Subcutaneous abdominal adipose tissue (tissue), 5 donors: ENCODE results near the gene DIAPH3.

ENCODE experiments used
- H3K27ac ChIP-seq: one replicate; pipeline ENCODE4 v1.7.0; 2013; ENCODE audit warnings: low read depth, mild to moderate bottlenecking, inconsistent platforms, low read length, moderate library complexity
- H3K27me3 ChIP-seq, 5 donors: one replicate each; pipeline ENCODE4 v1.7.0; 2013; ENCODE audit warnings: low read length in 5 of 5, inconsistent platforms in 1 of 5; ENCODE audit not compliant: control insufficient read depth in 5 of 5, insufficient read depth in 4 of 5
- H3K36me3 ChIP-seq, 5 donors: one replicate each; pipeline ENCODE4 v1.7.0; 2013; ENCODE audit warnings: low read length in 5 of 5; ENCODE audit not compliant: control insufficient read depth in 5 of 5, insufficient read depth in 5 of 5
- H3K4me1 ChIP-seq, 5 donors: one replicate each; pipeline ENCODE4 v1.7.0; 2013; ENCODE audit warnings: low read length in 5 of 5, mild to moderate bottlenecking in 3 of 5, moderate library complexity in 1 of 5; ENCODE audit not compliant: control insufficient read depth in 5 of 5, insufficient read depth in 5 of 5
- H3K4me3 ChIP-seq, 5 donors: one replicate each; pipeline ENCODE4 v1.7.0; 2013; ENCODE audit warnings: low read length in 5 of 5, low read depth in 1 of 5
- H3K9ac ChIP-seq, 5 donors: one replicate each; pipeline ENCODE4 v1.7.0; 2013; ENCODE audit warnings: low read length in 5 of 5, mild to moderate bottlenecking in 4 of 5, moderate library complexity in 3 of 5
- H3K9me3 ChIP-seq, 5 donors: one replicate each; pipeline ENCODE4 v1.7.0; 2013; ENCODE audit warnings: low read length in 5 of 5; ENCODE audit not compliant: control insufficient read depth in 5 of 5
- donor health status: healthy.
- donor health status: healthy.
- donor health status: healthy.
- donor health status: healthy.
- donor health status: healthy.

Gene DIAPH3

DNA sequence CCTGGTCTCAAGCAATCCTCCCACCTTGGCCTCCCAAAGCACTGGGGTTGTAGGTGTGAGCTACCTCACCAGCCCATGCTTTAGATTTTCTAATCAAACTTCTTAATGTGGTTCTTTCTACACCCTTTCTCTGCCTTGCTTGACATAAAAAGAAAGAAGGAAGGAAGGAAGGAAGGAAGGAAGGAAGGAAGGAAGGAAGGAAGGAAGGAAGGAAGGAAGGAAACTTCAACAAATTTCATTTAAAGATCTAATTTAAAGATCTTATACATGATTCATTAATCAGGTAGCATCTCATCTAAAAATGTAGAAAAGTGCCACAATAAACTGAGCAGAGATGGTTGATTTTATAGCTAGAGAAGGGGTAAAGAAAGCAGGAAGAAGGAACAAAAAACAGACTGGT, 215.0 kb downstream of the DIAPH3 start:
- H3K9ac ChIP-seq, result no peak overlapping the region
- H3K4me3 ChIP-seq, result no peak overlapping the region
- H3K9me3 ChIP-seq, result no peaks in the 10 kb centered on the region
- H3K27ac ChIP-seq, result no peak overlapping the region
- H3K36me3 ChIP-seq, result no peaks in the 10 kb centered on the region
- H3K4me1 ChIP-seq, result no peaks in the 10 kb centered on the region
- no peaks in the 10 kb centered on the region for H3K27me3 ChIP-seq

GRCh38 chr13:59946944-59947343, 216.8 kb downstream of the DIAPH3 start:
- no peaks in the 10 kb centered on the region for H3K36me3 ChIP-seq
- H3K4me3 ChIP-seq, result no peak overlapping the region
- no peak overlapping the region for H3K27ac ChIP-seq
- no peaks in the 10 kb centered on the region for H3K4me1 ChIP-seq
- no peaks in the 10 kb centered on the region for H3K9me3 ChIP-seq
- H3K9ac ChIP-seq, result no peak overlapping the region
- no peaks in the 10 kb centered on the region for H3K27me3 ChIP-seq

DNA sequence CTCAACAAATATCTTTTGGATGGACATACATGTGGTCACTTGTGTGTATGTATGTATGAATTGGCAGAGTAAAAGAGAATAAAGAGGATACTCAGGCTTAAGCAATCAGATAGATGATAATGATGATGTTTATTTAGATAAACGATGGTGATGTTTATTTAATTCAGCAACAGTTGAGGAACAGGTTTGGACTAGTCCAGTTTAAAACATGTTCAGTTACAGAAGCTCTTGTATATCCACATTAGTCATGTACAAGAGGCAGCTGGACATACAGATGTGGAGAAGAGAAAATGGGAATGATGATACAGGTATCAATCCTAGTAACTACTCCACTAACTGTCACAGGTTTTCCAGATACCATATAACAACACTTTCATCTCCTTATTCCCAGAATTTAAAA, 232.1 kb downstream of the DIAPH3 start:
- Histone ChIP-seq H3K36me3 (no peaks in the 10 kb centered on the region), H3K4me1 (no peaks in the 10 kb centered on the region), H3K27ac (no peak overlapping the region), H3K9ac (no peak overlapping the region), H3K27me3 (no peaks in the 10 kb centered on the region), H3K4me3 (no peak overlapping the region), H3K9me3 (peaks cover 0 to 7% (median 5%) of the 10 kb centered on the region in 5 donors)

GRCh38 chr13:59924256-59924655, 239.5 kb downstream of the DIAPH3 start:
- no peaks in the 10 kb centered on the region for H3K4me1 ChIP-seq
- H3K27me3 ChIP-seq, result no peaks in the 10 kb centered on the region
- no peaks in the 10 kb centered on the region for H3K36me3 ChIP-seq
- no peak overlapping the region for H3K4me3 ChIP-seq
- H3K9ac ChIP-seq, result no peak overlapping the region
- peaks cover 0 to 7% (median 5%) of the 10 kb centered on the region in 5 donors for H3K9me3 ChIP-seq
- H3K27ac ChIP-seq, result no peak overlapping the region

DNA sequence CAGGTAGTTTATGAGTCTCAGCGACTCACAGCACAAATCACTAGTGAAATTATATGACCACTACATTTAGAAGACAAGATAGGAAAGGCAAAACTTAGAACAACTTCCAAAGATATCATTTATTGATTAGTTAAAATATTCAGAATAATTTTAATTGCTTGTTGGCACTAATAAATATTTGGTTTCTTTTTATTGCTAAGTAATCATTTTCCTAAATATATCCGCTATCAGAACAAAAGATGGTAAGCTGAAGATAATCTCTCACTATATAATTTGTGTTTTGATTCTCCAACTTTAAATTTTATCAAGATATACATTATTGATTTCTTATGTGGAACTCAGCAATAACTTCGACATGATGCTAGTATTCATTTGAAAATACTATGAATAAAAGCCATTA, 248.5 kb downstream of the DIAPH3 start:
- Histone ChIP-seq H3K27me3 (no peaks in the 10 kb centered on the region), H3K9me3 (no peaks in the 10 kb centered on the region), H3K27ac (no peak overlapping the region), H3K4me1 (no peaks in the 10 kb centered on the region), H3K9ac (no peak overlapping the region), H3K4me3 (no peak overlapping the region), H3K36me3 (no peaks in the 10 kb centered on the region)

DNA sequence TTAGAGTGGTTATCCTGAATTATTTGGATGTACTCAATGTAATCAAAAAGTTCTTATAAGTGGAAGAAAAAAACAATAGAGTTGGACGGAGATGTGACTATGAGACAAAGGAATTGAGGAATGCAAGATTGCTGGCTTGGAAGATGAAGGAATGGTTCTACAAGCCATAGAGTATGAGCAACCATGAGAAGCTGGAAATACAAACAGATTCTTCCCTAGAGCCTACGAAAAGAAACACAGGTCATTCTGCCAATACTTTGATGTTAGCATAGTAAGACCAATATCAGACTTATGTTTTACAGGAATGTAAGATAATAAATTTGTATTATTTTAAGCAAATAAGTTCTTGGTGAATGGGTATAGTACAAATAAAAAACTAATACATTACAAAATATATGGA, 249.2 kb downstream of the DIAPH3 start:
- H3K4me3 ChIP-seq, result no peak overlapping the region
- H3K9me3 ChIP-seq, result no peaks in the 10 kb centered on the region
- H3K36me3 ChIP-seq, result no peaks in the 10 kb centered on the region
- no peak overlapping the region for H3K9ac ChIP-seq
- H3K27ac ChIP-seq, result no peak overlapping the region
- H3K27me3 ChIP-seq, result no peaks in the 10 kb centered on the region
- H3K4me1 ChIP-seq, result no peaks in the 10 kb centered on the region

- H3K9ac ChIP-seq, result no peak overlapping the region
- H3K4me3 ChIP-seq, result no peak overlapping the region
- no peak overlapping the region for H3K27ac ChIP-seq
- no peaks in the 10 kb centered on the region for H3K4me1 ChIP-seq
- no peaks in the 10 kb centered on the region for H3K9me3 ChIP-seq
- no peaks in the 10 kb centered on the region for H3K27me3 ChIP-seq
- no peaks in the 10 kb centered on the region for H3K36me3 ChIP-seq
Observed at GRCh38 chr13:59906413-59907049, 257.2 kb downstream of the DIAPH3 start.

DNA sequence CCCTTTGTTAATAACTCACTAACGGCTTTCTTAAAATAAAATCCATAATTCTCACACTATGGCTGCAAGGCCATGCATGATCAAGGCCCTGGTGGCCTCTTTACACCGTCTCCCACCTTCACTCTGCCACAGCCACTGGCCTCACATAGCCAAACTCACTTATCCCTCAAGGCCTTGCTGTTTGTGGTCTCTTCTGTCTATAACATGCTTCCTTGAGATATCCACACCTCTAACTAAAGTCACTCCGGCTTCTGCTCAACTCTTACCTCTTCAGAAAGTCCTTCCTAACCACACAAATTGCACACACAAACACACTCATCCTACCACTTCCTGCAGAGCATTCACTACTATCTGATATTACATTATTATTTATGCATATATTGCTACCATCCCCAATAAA, 262.5 kb downstream of the DIAPH3 start:
- Histone ChIP-seq H3K27me3 (no peaks in the 10 kb centered on the region), H3K9me3 (no peaks in the 10 kb centered on the region), H3K27ac (no peak overlapping the region), H3K4me1 (no peaks in the 10 kb centered on the region), H3K36me3 (no peaks in the 10 kb centered on the region), H3K4me3 (no peak overlapping the region), H3K9ac (no peak overlapping the region)

- no peaks in the 10 kb centered on the region for H3K36me3 ChIP-seq
- no peaks in the 10 kb centered on the region for H3K27me3 ChIP-seq
- no peaks in the 10 kb centered on the region for H3K4me1 ChIP-seq
- H3K9me3 ChIP-seq, result no peaks in the 10 kb centered on the region
- no peak overlapping the region for H3K9ac ChIP-seq
- no peak overlapping the region for H3K4me3 ChIP-seq
- H3K27ac ChIP-seq, result no peak overlapping the region
Observed at GRCh38 chr13:59898066-59898465, 265.7 kb downstream of the DIAPH3 start.

- Histone ChIP-seq H3K27me3 (no peaks in the 10 kb centered on the region), H3K36me3 (no peaks in the 10 kb centered on the region), H3K4me3 (no peak overlapping the region), H3K27ac (no peak overlapping the region), H3K9me3 (no peaks in the 10 kb centered on the region), H3K4me1 (no peaks in the 10 kb centered on the region), H3K9ac (no peak overlapping the region)
Observed at GRCh38 chr13:59893266-59893665, 270.5 kb downstream of the DIAPH3 start.

DNA sequence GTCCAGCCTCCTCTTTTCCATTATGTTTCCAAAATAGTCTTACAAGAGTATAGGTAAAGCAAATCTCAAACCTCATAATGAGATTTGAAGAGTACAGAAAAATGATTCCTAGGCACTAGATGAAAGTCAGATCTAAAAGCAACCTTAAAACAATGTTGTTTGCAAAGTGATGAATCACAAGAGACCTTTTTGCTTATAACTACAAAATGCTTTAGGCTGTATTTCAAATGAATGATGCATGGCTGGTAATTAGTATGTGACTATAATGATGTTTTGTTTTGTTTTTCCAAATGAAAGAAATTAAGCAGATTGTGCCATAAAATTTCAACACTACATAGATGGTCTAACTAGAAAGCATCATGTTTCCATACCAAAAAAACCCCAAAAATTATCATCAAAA, 272.7 kb downstream of the DIAPH3 start:
- no peaks in the 10 kb centered on the region for H3K9me3 ChIP-seq
- H3K36me3 ChIP-seq, result no peaks in the 10 kb centered on the region
- H3K27me3 ChIP-seq, result no peaks in the 10 kb centered on the region
- H3K9ac ChIP-seq, result no peak overlapping the region
- no peak overlapping the region for H3K27ac ChIP-seq
- no peak overlapping the region for H3K4me3 ChIP-seq
- no peaks in the 10 kb centered on the region for H3K4me1 ChIP-seq
